Measurements from ENCODE around the gene ZDHHC11. TPM values are rescaled to one million over a fixed set of nuclear protein-coding genes. Genes with fewer than 3 reads are reported as not detected.

ZDHHC11 gene
- total and polyA plus RNA-seq, 2 of the 4 experiments (the other 2 are of a cell fraction), result 0.36 to 1.6 TPM

GRCh38 chr5:859798-860296, 9.1 kb upstream of the ZDHHC11 start:
- Histone ChIP-seq H2AK9ac (replicated peaks; ENCODE audit: low read depth, low read length, poor library complexity) (no peak overlapping the region), H2BK120ac (ENCODE audit: low read depth, low read length) (no peak overlapping the region), H3K9me1 (ENCODE audit: insufficient read depth, low read length) (peaks cover 10% of the 10 kb centered on the region), H3K56ac (ENCODE audit: extremely low read depth, insufficient read depth, low read length) (no peak overlapping the region), H3K27ac (ENCODE audit: insufficient read depth, low read length) (no peak overlapping the region), H3K4me2 (ENCODE audit: low read depth, low read length) (no peak overlapping the region), H3K14ac (replicated peaks; ENCODE audit: low read depth, low read length) (no peak overlapping the region), H3K9me3 (ENCODE audit: control insufficient read depth, insufficient read depth, low read length) (no peaks in the 10 kb centered on the region), H3K4me3 (ENCODE audit: insufficient read depth, low read depth, low read length) (no peak overlapping the region), H4K5ac (ENCODE audit: low read depth, low read length) (no peak overlapping the region), H3K18ac (ENCODE audit: low read depth, low read length) (no peak overlapping the region), H3K4me1 (ENCODE audit: control insufficient read depth, insufficient read depth, low read length) (no peaks in the 10 kb centered on the region), H3K27me3 (ENCODE audit: control insufficient read depth, insufficient read depth, low read length) (no peaks in the 10 kb centered on the region), H4K91ac (ENCODE audit: insufficient read depth, low read depth, low read length) (no peak overlapping the region), H3K79me1 (ENCODE audit: low read depth in 1 of 2, low read length in 2 of 2) (peaks cover 0 to 4% of the 10 kb centered on the region in 2 experiments; a peak in 1 of 4 replicates), H2BK5ac (ENCODE audit: low read depth, low read length, poor library complexity, severe bottlenecking) (no peak overlapping the region), H2BK20ac (ENCODE audit: low read depth, low read length) (no peak overlapping the region), H2AFZ (replicated peaks; ENCODE audit: low read length, poor library complexity) (no peak overlapping the region), H3K23ac (ENCODE audit: low read depth, low read length) (no peak overlapping the region), H4K8ac (ENCODE audit: low read depth in 2 of 2, low read length in 2 of 2) (no peak overlapping the region), H3K9ac (ENCODE audit: low read depth, low read length) (no peak overlapping the region), H3K4ac (ENCODE audit: low read depth, low read length) (no peak overlapping the region), H2AK5ac (ENCODE audit: low read depth, low read length) (no peak overlapping the region), H2BK15ac (ENCODE audit: low read depth, low read length) (no peak overlapping the region), H3K36me3 (ENCODE audit: control insufficient read depth, insufficient read depth, low read length) (peaks cover 22% of the 10 kb centered on the region), H4K20me1 (ENCODE audit: insufficient read depth, low read length) (peaks cover 19% of the 10 kb centered on the region)
- ChIA-PET CTCF (no interaction called here), POLR2A (ENCODE audit: unreplicated experiment) (no interaction called here)
- DNase-seq (no peak), ATAC-seq (ENCODE audit: low read depth) (no peak)
- no TSS peak for BruUV-seq (replicated peaks)
- dilution Hi-C loops (cut with HindIII; ENCODE audit: low sequenced_read_pairs, unreplicated experiment), result no loop called here
- in situ Hi-C loops (cut with MboI; ENCODE audit: low sequenced_read_pairs), result no loop called here
- intact Hi-C loops (cut with micrococcal nuclease), result no loop called here
- TF ChIP-seq ELK1 (IDR thresholded peaks at IDR 0.05; ENCODE audit: borderline replicate concordance, low read depth, low read length), result no peak
- TF ChIP-seq NFE2L2 (IDR thresholded peaks at IDR 0.05; ENCODE audit: low read depth, low read length), result no peak
- no peak for TF ChIP-seq MAFK (IDR thresholded peaks at IDR 0.05; ENCODE audit: low read depth, low read length)
- TF ChIP-seq FOS (IDR thresholded peaks at IDR 0.05; ENCODE audit: low read depth, low read length), result no peak
- TF ChIP-seq MAZ (IDR thresholded peaks at IDR 0.05; ENCODE audit: borderline replicate concordance, low read depth, low read length), result no peak
- no peak for TF ChIP-seq CTCF (conservative IDR thresholded peaks at IDR 0.05; ENCODE audit: low read depth, low read length)
- 79% methylated on average over 8 of the region's 16 CpGs; no CpG with 5 or more reads in 1 of the 2 experiments for WGBS, 2 experiments (ENCODE audit: extremely low coverage in 2 of 2, insufficient read length in 1 of 2)
